GM21515 (cell line): Measurements from ENCODE around the gene REV3L.
"Not testable (repeated sequence)": the region's sequence is repeated elsewhere in the genome, so short reads cannot be mapped to it uniquely, and the experiment has no call there.

ENCODE experiments used
- ATAC-seq: cut with Tn5 transposase; IDR thresholded peaks from one replicate; pipeline ENCODE4 v1.9.1; 2021; ENCODE audit not compliant: unreplicated experiment

The REV3L gene

GRCh38 chr6:111482959-111483735, at the start of gene REV3L:
Gene REV3L, minus strand, starts transcription at chr6:111483218. Its CDS starts 330 bp downstream, at chr6:111482888.
- ATAC-seq, result peak; percentile 34

DNA sequence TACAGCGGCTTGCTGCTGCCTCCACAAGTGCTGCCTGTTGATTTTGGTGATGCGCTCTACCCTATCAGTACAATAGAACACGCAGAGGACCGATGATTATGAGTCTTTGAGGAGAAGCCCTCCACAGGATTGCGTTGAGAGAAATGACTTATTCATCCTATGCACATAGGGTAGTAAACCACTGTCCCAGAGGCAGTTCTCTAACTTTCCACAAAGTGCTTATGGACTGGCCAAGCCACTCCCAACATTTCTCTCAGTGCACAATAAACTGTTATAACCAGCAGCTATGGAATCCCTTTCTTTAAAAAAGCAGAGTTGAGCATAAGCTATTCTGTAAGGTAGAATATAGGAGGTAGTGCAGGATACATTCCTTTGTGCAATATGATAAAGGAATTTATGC, 48.2 kb upstream of the REV3L start:
- ATAC-seq, result no peak

DNA sequence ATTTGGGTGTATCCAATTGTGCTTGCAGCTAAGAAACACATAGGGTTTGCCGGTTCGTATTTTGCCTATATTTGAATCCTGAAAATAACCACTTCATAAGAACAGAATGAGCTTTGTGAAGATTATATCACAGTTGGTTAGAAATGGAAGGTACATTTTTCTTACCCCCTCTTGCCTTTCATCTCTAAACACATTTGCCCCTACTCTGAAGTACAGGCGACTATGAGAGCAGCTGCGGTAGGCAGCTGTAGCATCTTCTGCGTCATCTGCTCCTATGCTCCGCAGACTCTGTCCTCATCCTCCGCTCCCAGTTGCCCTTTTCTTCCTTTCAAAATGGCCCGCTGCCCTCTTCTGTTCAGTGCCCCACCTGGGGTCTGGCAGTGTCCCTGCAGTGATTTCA, 47.6 kb upstream of the REV3L start:
- ATAC-seq, result no peak

- ATAC-seq, result no peak
Observed at GRCh38 chr6:111530218-111530617, 47.2 kb upstream of the REV3L start.

GRCh38 chr6:111527367-111527766, 44.3 kb upstream of the REV3L start:
- no peak for ATAC-seq

DNA sequence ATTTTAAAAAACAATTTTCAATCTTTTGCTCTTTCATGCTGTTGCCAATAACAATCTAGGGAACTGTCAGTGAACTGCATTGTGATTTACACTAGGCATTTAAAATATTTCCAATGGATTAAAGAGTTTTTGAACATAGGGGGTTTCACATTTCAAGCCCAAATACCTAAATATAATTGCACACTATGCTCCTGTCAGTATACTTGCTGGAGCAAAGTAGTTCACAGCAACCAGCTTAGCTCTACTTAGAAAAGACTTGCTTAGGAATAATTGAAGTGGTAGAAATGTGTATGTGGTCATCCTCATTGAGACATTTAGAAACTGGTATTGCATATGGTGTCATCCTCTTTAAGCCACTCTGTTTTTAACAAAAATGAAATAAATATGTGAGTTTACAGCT, 41.7 kb upstream of the REV3L start:
- ATAC-seq, result no peak

DNA sequence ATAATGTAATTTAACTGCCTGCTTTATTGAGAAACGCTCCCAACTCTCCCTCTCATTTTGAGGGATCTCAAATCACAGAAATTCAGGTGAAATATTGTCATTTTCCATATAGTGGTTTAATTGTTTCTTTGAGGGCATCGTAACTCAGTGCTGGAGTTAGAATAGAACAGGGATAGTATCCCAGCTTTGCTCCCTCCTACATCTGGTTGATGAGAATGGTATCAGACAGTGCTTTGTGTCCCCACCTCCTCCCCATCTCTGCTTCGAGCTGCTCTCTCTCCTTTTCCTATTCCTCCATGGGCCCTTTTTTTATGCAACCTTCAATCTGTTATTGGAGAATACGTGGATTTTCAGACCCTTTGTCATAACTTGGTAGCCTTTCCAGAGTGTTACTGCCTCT, 41.2 kb upstream of the REV3L start:
- ATAC-seq, result no peak

DNA sequence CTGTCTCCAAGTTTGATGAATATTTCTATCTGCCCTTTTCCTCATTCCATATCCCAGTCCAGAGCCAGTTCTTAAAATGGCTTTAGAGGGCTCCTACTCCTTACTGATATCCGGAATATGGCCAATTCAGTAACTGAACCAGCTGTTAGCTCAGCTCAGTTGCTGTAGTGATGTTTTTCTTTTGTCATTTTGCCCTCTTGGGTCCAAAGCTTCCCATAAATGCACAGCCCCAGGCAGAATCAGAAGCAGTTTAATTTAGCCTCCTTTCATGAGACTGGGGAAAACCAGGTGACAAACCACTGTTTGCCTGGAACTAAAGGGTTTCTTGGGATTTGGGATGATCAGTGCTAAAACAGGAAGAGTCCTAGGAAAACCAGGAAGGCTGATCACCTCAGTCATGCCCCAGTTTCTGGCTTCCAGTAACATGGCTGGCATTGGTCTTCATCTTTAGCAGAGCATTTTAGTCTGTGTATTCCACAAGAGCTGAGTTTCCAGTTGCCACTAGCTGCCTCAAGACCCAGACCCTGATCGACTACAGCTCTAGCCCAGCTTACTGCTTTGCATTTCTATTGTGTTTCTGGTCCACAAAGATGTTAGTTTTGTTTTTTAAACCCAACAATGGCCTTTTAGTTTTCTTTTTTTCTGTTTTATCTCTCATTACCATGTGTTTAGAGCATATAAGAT, 40.6 kb upstream of the REV3L start:
- no peak for ATAC-seq

- no peak for ATAC-seq
Observed at GRCh38 chr6:111522393-111523020, 39.5 kb upstream of the REV3L start.

- no peak for ATAC-seq
Observed at GRCh38 chr6:111521497-111522270, 38.7 kb upstream of the REV3L start.

- ATAC-seq, result no peak
Observed at GRCh38 chr6:111520524-111520923, 37.5 kb upstream of the REV3L start.

DNA sequence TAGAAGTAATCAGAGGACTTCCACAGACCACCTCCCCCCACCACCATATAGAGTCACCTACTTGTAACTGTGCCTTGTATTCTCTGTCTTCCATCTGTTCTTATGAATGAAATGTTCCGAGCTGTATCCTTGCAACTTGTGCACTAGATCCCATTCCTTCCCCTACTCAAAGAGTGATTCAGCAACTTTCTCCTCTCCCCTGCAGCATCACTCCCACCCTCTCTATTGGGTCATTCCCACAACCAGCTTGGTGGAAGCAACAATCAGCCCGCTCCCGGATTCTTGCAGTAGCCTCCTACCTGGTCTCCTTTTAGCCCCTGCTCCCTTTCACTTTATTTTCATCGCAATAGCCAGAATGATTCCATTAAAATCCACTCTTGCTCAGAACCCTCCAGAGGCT, 34.9 kb upstream of the REV3L start:
- ATAC-seq, result no peak

GRCh38 chr6:111515259-111515658, 32.2 kb upstream of the REV3L start:
- ATAC-seq, result no peak

- ATAC-seq, result not testable (repeated sequence)
Observed at GRCh38 chr6:111514531-111514930, 31.5 kb upstream of the REV3L start.

GRCh38 chr6:111507219-111507618, 24.2 kb upstream of the REV3L start:
- ATAC-seq, result not testable (repeated sequence)

DNA sequence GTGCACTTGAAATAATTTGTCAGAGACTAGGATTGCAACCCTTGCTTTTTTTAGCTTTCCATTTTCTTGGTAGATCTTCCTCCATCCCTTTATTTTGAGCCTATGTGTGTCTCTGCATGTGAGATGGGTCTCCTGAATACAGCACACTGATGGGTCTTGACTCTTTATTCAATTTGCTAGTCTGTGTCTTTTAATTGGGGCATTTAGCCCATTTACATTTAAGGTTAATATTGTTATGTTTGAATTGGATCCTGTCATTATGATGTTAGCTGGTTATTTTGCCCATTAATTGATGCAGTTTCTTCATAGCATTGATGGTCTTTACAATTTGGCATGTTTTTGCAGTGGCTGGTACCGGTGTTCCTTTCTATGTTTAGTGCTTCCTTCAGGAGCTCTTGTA, 22.5 kb upstream of the REV3L start:
- ATAC-seq, result not testable (repeated sequence)

DNA sequence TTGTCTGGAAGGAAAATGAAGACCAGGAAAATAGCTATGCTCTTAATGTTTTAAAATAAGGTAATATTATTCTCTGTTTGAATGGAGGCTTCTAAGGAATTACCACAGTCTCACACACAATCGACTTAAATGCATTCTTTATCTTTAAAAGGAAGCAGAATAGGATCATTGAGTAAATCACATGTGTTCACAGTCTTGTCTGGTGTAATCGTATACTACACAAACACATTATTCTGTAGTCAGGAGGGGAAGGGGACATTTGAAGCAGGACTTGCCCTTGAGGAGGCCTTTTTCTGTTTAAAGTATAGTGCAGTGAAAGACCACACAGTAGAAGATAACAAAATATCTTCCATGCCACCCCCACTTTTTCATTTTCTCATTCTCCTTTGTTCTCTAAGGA, 20.6 kb upstream of the REV3L start:
- no peak for ATAC-seq

DNA sequence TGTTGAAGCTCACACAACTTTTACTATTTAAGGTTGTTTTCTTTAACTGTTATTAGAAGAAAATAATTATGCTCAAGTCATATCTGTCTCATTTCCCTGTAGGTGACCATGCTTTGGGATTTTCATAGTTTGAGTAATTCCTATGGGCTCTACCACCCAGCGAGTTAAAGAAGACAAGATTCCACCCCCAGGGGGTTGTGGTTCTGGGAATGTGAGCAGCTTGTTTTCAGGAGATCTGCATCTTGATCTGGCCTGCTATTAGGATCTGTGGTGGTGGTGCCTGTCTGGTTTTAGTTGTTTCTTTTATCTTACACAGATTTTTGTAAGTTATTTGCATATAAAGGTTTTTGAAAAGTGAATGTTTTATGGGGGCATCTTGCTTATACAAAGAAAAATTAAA, 20.2 kb upstream of the REV3L start:
- ATAC-seq, result no peak

DNA sequence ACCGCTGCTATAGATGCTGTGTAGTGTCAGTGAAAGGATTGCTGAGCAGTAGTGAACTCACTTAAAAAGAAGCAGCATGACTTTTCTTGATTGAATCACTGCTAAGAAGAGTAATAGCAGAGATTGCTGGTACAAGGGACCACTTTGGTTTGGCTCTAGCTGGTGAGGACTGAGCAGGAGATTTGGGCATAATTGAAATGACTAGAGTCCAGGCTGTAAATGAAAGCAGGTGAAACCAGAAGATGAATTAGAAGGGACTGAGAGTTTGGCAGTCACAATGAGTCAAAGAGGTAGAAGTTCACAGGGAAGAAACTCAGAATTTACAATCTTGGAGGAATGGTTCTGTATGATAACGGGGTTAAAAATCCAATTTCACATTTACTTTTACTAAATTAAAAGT, 19.1 kb upstream of the REV3L start:
- ATAC-seq, result no peak

DNA sequence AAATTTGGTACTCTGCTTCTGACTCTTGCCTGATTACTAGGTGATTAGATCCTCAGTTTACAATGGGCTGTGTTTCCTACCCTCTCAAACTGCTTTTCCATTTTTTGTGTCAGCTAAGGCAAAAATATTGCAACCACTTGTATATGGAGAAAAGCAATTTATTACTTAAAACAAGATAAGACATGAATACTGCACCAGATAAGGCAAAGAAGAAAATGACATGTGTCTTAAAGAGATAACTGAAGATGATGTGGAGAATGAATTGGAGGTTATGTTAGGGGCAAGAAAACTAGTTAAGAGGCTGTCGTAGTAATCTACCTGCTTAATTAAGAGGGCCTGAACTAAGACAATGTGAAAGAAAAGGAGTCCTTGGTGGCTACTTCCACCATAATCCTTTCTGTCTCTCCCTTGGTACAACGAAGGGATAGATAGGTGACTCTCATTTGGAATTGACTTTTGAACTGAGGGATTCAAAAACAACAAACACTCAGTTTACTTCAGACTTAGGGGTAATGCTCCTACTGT, 16.3 kb upstream of the REV3L start:
- no peak for ATAC-seq
